IPS-18c (cell line): Measurements from ENCODE around the gene CFAP157.

Experiments
- H3K4me3 ChIP-seq: 2 replicates; pipeline ENCODE4 v1.7.0; 2013; ENCODE audit warnings: low read depth, mild to moderate bottlenecking, low read length, moderate library complexity; ENCODE audit not compliant: insufficient read depth
- H3K9me3 ChIP-seq: one replicate; pipeline ENCODE4 v1.6.1; 2013; ENCODE audit warnings: mild to moderate bottlenecking, low read length, moderate library complexity; ENCODE audit not compliant: control insufficient read depth, insufficient read depth

CFAP157 gene

GRCh38 chr9:127706836-127707241 lies at the start of gene CFAP157:
CFAP157 (plus strand) TSS chr9:127706988; CDS start chr9:127707032, 44 bp downstream.
- Histone ChIP-seq H3K4me3 (no peak within 1 kb of the TSS), H3K9me3 (no peaks in the 10 kb centered on the region)

DNA sequence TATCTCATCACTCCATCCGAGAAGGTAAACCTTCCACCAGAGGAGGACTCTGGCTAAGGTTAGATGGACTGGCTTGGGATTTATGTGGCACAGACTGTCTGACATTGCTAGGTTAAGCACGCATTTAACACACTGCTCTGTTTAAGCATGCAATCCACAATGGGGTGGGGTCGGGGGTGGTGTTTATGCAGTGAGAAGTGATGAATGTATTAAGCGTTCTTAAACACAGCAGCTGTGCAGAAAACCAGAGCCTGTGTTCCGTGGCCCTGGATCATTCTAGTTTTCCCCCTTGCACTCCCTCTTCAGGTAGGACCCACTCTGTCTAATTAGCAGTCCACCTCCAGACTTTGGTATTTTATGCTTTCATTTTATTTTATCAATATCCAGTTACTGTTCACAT lies 48.4 kb upstream of the CFAP157 start:
- H3K4me3 ChIP-seq, result no peak overlapping the region
- H3K9me3 ChIP-seq, result no peaks in the 10 kb centered on the region

DNA sequence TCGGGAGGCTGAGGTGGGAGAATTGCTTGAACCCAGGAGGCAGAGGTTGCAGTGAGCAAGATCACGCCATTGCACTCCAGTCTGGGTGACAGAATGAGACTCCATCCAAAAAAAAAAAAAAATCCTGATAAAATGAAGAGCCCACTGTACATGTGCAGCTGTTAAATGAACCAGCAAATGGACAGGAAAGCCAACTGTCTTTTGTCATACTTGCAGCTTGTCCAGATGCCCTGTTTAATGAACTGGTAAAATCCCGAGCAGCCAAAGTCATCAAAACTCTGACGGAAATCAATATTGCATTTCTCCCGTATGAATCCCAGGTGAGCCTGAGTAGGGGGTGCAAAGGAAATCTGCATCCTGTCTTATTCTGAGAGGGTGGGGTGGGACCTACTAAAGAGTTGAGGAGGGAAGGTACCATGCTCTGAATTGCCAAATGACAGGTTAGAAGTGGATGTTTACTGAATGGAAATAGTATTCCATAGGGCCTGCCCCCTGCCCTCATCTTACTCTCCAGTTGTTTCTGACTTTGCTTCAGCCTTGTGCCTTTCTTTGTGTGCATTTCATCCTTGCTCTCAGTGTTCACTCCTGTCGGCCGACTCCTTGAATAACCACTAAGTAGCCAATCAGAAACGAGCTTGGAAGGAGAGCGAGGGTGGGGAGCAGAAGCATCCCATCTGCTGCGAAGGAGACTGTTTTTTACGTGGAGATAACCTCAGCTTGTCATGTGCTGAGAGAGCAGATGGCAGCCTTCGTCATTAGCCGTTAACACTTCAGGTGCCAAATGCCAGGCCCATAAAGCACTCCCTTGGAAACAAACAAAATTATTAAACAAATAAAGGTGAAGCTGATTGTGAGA lies 45.7 kb upstream of the CFAP157 start:
- Histone ChIP-seq H3K4me3 (no peak overlapping the region), H3K9me3 (no peaks in the 10 kb centered on the region)

DNA sequence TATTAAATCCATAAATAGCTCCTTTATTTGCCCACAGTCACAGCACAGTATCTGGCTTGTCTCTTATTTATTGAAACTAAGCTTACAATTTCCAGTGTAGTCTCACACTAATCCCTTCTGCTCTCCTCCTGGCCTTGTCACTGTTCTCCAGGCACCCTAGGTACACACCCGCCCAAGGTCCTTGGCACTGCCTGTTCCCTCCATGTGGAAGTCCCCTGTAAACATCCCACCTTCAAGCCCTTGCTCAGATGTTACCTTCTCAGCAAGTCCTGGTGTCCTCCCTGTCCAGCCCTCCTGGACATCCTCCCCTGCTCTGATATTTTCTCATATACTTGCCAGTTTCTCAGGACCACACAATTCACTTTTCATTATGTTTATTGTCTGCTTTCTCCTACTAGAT lies 44.2 kb upstream of the CFAP157 start:
- Histone ChIP-seq H3K9me3 (no peaks in the 10 kb centered on the region), H3K4me3 (no peak overlapping the region)

GRCh38 chr9:127664324-127664677 lies 42.5 kb upstream of the CFAP157 start:
- H3K9me3 ChIP-seq, result no peaks in the 10 kb centered on the region
- no peak overlapping the region for H3K4me3 ChIP-seq

- Histone ChIP-seq H3K4me3 (no peak overlapping the region), H3K9me3 (no peaks in the 10 kb centered on the region)
Observed at GRCh38 chr9:127664678-127665507, 41.9 kb upstream of the CFAP157 start.

DNA sequence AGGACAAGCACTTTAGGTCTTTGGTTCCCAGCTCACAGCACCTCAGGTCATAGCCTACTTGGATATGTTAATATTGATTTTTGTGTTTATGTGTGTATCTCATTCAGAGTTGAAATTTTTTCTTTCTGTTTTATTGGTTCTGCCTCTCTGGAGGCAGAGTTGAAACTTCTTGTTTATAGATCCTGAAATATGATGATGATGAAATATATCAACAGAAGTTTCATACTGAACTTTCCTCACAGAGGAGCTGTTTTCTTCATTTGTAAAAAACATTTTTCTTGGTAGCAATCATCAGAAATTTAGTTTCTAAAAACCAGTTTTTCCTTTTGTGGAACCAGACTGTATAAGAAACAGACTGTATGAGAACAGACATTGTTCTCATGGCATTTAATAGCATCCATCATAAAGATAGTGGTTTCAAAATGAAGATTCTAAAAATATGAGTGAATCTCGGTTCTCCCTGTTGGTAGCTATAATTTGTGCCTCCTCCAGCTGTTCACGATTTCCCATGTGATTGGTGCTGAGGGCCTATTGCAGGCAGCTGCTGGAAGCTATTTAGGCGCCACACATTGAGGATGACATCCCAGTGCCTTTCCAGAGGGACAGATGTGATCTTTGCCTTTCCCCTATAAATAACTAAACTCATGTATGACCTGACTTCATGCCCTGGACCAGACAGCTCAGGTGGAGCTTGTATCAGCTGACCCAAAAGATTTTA lies 39.5 kb upstream of the CFAP157 start:
- Histone ChIP-seq H3K4me3 (no peak overlapping the region), H3K9me3 (no peaks in the 10 kb centered on the region)

DNA sequence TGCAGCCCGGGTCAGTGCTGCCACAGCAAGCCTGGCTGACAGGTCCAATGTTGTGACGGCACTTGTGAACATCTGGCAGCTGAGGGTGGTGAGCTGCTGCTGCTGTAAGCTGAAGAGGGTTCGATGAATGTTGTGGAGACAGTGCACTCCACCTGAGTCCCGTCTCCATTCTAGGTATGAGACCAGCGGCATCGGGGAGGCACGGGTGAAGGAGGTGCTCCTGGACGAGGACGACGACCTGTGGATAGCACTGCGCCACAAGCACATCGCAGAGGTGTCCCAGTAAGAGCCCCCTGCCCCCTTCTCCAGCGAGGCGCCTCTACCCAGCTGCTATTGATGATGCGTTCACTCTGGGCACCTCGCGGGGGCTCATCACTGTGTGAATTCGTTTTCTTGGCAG lies 38.9 kb upstream of the CFAP157 start:
- Histone ChIP-seq H3K4me3 (no peak overlapping the region), H3K9me3 (no peaks in the 10 kb centered on the region)

DNA sequence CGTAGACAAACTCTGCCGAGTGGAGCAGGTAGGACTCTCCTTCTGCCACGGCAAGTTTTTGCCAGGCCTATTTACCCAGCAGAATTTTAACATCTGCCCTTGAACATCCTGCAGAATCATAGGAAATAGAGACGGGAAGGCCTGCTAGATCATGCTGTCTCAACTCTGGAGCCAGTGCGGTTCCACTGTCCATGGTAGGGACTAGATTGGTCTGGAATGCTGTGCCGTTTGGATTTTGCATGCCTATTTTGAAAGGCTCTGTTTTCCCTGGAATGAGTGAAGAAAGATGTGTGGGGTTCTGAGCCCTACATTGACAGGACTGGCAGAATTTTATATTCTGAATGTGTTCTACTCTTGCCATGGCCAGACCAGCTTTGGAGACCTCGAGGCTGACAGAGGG lies 33.6 kb upstream of the CFAP157 start:
- H3K4me3 ChIP-seq, result no peak overlapping the region
- H3K9me3 ChIP-seq, result no peaks in the 10 kb centered on the region

GRCh38 chr9:127676638-127677037 lies 30.1 kb upstream of the CFAP157 start:
- no peaks in the 10 kb centered on the region for H3K9me3 ChIP-seq
- no peak overlapping the region for H3K4me3 ChIP-seq

DNA sequence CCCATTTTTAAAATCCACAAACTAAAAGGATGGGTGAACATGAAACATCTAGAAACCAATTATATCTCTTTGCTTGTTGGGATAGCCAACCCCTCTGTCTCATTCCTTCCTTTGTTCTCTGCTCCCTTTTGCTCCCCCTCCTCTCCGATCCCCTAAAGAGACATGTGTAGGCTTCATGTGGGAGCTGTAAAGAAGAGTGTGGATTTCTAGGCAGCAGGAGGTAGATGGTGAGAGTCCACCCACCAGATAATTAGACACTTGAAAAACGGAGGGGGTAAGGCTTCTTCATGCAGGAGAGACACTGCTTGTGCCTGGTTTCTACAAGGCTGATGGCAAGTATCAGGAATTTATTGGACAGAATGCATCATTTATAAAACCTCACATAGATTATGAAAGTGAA lies 27.3 kb upstream of the CFAP157 start:
- Histone ChIP-seq H3K4me3 (no peak overlapping the region), H3K9me3 (no peaks in the 10 kb centered on the region)

GRCh38 chr9:127680226-127680625 lies 26.6 kb upstream of the CFAP157 start:
- Histone ChIP-seq H3K4me3 (no peak overlapping the region), H3K9me3 (no peaks in the 10 kb centered on the region)

DNA sequence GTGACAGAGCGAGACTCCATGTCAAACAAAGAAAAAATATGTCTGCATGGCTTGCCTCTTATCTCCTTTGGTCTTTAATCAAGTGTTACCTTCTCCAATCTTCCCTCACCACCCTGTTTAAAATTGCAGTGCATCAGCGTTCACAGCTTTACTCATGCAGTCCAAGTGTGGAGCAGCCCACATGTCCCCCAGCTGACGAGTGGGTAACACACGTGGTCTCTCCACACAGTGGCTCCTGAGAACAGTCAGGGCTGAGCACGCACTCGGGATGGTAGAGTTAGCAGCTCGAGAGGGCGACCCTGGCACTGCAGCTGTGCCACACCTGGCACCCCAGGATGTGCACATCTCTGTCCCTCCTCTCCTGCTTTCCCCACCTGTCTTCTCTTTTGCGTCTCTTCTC lies 25.9 kb upstream of the CFAP157 start:
- H3K4me3 ChIP-seq, result no peak overlapping the region
- no peaks in the 10 kb centered on the region for H3K9me3 ChIP-seq

DNA sequence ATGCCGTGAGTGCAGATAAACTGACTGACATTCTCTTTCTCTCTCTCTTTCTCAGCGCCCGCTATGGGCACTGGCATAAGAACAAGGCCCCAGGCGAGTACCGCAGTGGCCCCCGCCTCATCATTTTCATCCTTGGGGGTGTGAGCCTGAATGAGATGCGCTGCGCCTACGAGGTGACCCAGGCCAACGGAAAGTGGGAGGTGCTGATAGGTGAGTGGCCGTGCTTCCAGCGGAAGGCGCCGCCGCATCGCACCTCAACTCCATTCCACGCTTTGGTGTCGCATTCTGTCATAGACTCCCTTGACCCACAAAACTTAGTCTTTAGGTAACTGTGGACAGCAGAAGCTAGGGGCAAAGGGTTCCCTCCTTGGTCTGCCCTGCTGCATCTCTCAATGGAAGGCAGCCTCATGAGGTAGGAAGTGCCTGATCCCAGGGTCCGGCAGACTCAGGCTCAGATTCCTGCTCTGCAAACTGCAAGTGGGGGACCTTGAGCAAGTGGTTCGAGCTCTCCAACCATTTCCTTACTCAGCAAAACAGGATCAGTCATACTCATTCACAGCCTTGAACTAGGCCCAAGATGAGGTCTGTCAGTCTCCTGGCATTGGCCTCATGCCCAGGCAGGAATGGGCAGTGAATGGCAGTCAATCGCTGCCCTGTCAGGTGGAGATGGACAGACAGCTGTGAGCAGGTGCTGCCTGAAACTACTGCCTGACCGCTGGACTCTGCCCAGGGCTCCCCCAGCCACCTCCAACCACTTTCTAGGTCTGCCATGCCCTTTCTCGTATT lies 24.2 kb upstream of the CFAP157 start:
- no peaks in the 10 kb centered on the region for H3K9me3 ChIP-seq
- H3K4me3 ChIP-seq, result no peak overlapping the region

DNA sequence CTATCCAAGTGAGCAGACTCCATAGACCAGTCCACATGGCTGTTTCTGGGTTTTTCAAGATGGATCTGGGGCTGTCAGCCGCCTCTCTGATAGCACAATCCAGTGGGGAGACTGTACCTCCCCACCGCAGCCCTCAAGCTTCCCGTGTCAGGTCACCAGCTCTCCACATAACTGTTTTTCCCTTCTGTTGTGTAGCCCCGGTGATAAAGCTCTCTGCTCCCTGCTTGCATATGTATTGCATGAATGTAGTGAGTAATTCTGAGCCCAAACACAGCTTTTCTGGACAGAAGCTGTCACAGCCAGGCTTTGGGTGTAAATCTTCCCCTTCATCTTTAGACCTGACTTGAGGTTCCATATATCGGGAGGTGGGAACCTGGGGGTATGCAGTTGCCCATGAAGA lies 23.1 kb upstream of the CFAP157 start:
- H3K9me3 ChIP-seq, result no peaks in the 10 kb centered on the region
- no peak overlapping the region for H3K4me3 ChIP-seq

- Histone ChIP-seq H3K4me3 (no peak overlapping the region), H3K9me3 (no peaks in the 10 kb centered on the region)
Observed at GRCh38 chr9:127684576-127684975, 22.2 kb upstream of the CFAP157 start.
